A549 (cell line): ENCODE data around the gene DGKE. TPM values are rescaled to one million over a fixed set of nuclear protein-coding genes. Genes with fewer than 3 reads are reported as not detected.

Source experiments
- ATAC-seq, 2 experiments: fragments of 200-7000 bp in 1 of 2; fragments of >200 bp in 1 of 2; cut with Nextera tagmentation in 1 of 2; cut with Tn5 transposase in 1 of 2; 3 replicates each; pipeline versions ENCODE4 v1.8.0 to v1.9.1; 2018 to 2020; ENCODE audit warnings: mild to moderate bottlenecking in 1 of 2, moderate library complexity in 1 of 2
- CTCF ChIA-PET: fragments of 300-600 bp; sonication (Branson Sonifier 250); formaldehyde crosslinking; extraction: SDS; loops from one replicate; lab custom pipeline; 2021; ENCODE audit warnings: antibody characterized with exemption, inconsistent platforms; lab: Yijun Ruan, JAX
- POLR2A ChIA-PET: fragments of 350-600 bp; formaldehyde crosslinking; extraction: SDS; loops from one replicate; lab custom pipeline; 2021; ENCODE audit warnings: antibody characterized with exemption, inconsistent platforms; lab: Yijun Ruan, JAX
- DNase-seq, 2 experiments: peaks; one replicate each; pipeline versions ENCODE4 v3.0.0 to v3.0.0-alpha.2; 2011 to 2016; ENCODE audit warnings: low read depth in 1 of 2, low spot score in 1 of 2
- FAIRE-seq: peaks from 2 replicates; lab custom pipeline; 2011; peaks lifted over from hg19 to GRCh38; lab: Jason Lieb, UNC
- H3K27ac ChIP-seq, 2 experiments: fragments of >200 bp; sonication (Bioruptor Twin); formaldehyde crosslinking; 3 replicates each; pipeline ENCODE4 v1.5.1; 2016 to 2017
- H3K4me1 ChIP-seq: fragments of >200 bp; sonication (Bioruptor Twin); formaldehyde crosslinking; 3 replicates; pipeline ENCODE4 v1.6.1; 2016
- H3K4me2 ChIP-seq: fragments of >200 bp; sonication (Bioruptor Twin); formaldehyde crosslinking; 3 replicates; pipeline ENCODE4 v1.6.1; 2016
- H3K4me3 ChIP-seq: fragments of >200 bp; sonication (Bioruptor Twin); formaldehyde crosslinking; 3 replicates; pipeline ENCODE4 v1.5.1; 2016
- H3K9me3 ChIP-seq: fragments of >200 bp; sonication (Bioruptor Twin); formaldehyde crosslinking; 3 replicates; pipeline ENCODE4 v1.6.1; 2016
- ATOH8 ChIP-seq: fragments of 250-450 bp; sonication (Bioruptor Pico); IDR thresholded peaks from 2 replicates; pipeline ENCODE4 v1.5.0; 2020; ENCODE audit warnings: low read depth, mild to moderate bottlenecking, moderate library complexity
- CBX2 ChIP-seq: fragments of 200-600 bp; sonication (generic); IDR thresholded peaks from 2 replicates; pipeline ENCODE4 v1.6.1; 2016; ENCODE audit warnings: low read depth, mild to moderate bottlenecking, borderline replicate concordance
- CBX8 ChIP-seq: fragments of 200-600 bp; sonication (generic); IDR thresholded peaks from 2 replicates; pipeline ENCODE4 v1.6.1; 2016
- CEBPB ChIP-seq, 2 experiments: fragments of >200 bp in 1 of 2; sonication (Bioruptor Twin) in 1 of 2; formaldehyde crosslinking in 1 of 2; IDR thresholded peaks; 2 replicates each; pipeline ENCODE4 v1.6.1; 2012 to 2016
- CHD4 ChIP-seq: fragments of 200-600 bp; sonication (generic); IDR thresholded peaks from 2 replicates; pipeline ENCODE4 v1.6.1; 2016; ENCODE audit warnings: antibody characterized with exemption, mild to moderate bottlenecking, borderline replicate concordance
- CTCF ChIP-seq: fragments of >200 bp; sonication (Bioruptor Twin); formaldehyde crosslinking; IDR thresholded peaks from 3 replicates; pipeline ENCODE4 v1.5.1; 2016
- E2F6 ChIP-seq: IDR thresholded peaks from 2 replicates; pipeline ENCODE4 v1.6.1; 2012; ENCODE audit warnings: low read depth, borderline replicate concordance
- EP300 ChIP-seq, 2 experiments: fragments of >200 bp; sonication (Bioruptor Twin); formaldehyde crosslinking; IDR thresholded peaks; 2 replicates in 1 of 2; 3 replicates in 1 of 2; pipeline ENCODE4 v1.6.1; 2016 to 2017
- FOSL2 ChIP-seq, 2 experiments: fragments of 450-650 bp in 1 of 2; fragments of >200 bp in 1 of 2; sonication (Bioruptor Twin) in 1 of 2; formaldehyde crosslinking; IDR thresholded peaks; 2 replicates each; pipeline versions ENCODE4 v1.5.0 to v1.6.1; 2016 to 2020; ENCODE audit warnings: mild to moderate bottlenecking in 1 of 2, moderate library complexity in 1 of 2
- HMGXB4 ChIP-seq: fragments of 250-450 bp; sonication (Bioruptor Pico); IDR thresholded peaks from 2 replicates; pipeline ENCODE4 v1.5.0; 2021; ENCODE audit warnings: mild to moderate bottlenecking, moderate library complexity, borderline replicate concordance
- HOXA7 ChIP-seq: fragments of 250-450 bp; sonication (Bioruptor Pico); IDR thresholded peaks from 2 replicates; pipeline ENCODE4 v1.5.0; 2020; ENCODE audit warnings: mild to moderate bottlenecking, moderate library complexity
- JUNB ChIP-seq: fragments of >200 bp; sonication (Bioruptor Twin); formaldehyde crosslinking; IDR thresholded peaks from 2 replicates; pipeline ENCODE4 v1.6.1; 2016
- KDM5A ChIP-seq: fragments of 200-600 bp; sonication (generic); IDR thresholded peaks from 2 replicates; pipeline ENCODE4 v1.6.1; 2016; ENCODE audit warnings: antibody characterized with exemption, mild to moderate bottlenecking
- NR3C1 ChIP-seq: fragments of >200 bp; sonication (Bioruptor Twin); formaldehyde crosslinking; IDR thresholded peaks from 3 replicates; pipeline ENCODE4 v1.6.1; 2017
- PBX3 ChIP-seq: IDR thresholded peaks from 2 replicates; pipeline ENCODE4 v1.6.1; 2012
- POLR2A ChIP-seq: IDR thresholded peaks from 2 replicates; pipeline ENCODE4 v1.6.1; 2012; ENCODE audit warnings: mild to moderate bottlenecking, low read length
- POLR2AphosphoS2 ChIP-seq: conservative IDR thresholded peaks from 2 replicates; pipeline ENCODE4 v1.6.1; 2012; ENCODE audit warnings: low read length, improper control_type of control experiment, inconsistent platforms
- RAD21 ChIP-seq, 2 experiments: fragments of >200 bp in 1 of 2; sonication (Bioruptor Twin) in 1 of 2; formaldehyde crosslinking in 1 of 2; IDR thresholded peaks in 1 of 2; conservative IDR thresholded peaks in 1 of 2; 2 replicates in 1 of 2; 3 replicates in 1 of 2; pipeline ENCODE4 v1.6.1; 2012 to 2018; ENCODE audit warnings: inconsistent platforms in 1 of 2
- SMC3 ChIP-seq: fragments of >200 bp; sonication (Bioruptor Twin); formaldehyde crosslinking; IDR thresholded peaks from 3 replicates; pipeline ENCODE4 v1.6.1; 2018; ENCODE audit warnings: inconsistent platforms
- ZNF302 ChIP-seq: fragments of 250-450 bp; sonication (Bioruptor Pico); IDR thresholded peaks from 2 replicates; pipeline ENCODE4 v1.9.0; 2021; ENCODE audit warnings: inconsistent platforms, mild to moderate bottlenecking, moderate library complexity
- ZSCAN20 ChIP-seq: fragments of 250-450 bp; sonication (Bioruptor Pico); IDR thresholded peaks from 2 replicates; pipeline ENCODE4 v1.8.0; 2022; ENCODE audit warnings: mild to moderate bottlenecking, moderate library complexity
- WGBS: methylation state at CpG from one replicate; pipeline ENCODE4 v1.1.6; 2017; ENCODE audit errors: missing lambda C conversion rate; 5-methylcytosine and 5-hydroxymethylcytosine counted together
- polyA plus RNA-seq, 4 experiments: library from polyadenylated mRNA; depleted of rRNA in 3 of 4; stranded (reverse); fragments of >200 nt; fragmentation: RNase III in 1 of 4; extraction: RNeasy Plus Mini Kit Qiagen cat#74134 plus additional on column Dnase treatment in 1 of 4; gene quantifications; 2 replicates in 3 of 4; 3 replicates in 1 of 4; pipeline ENCODE4 v1.2.3, GENCODE V29; 2011 to 2017

The DGKE gene
- polyA plus RNA-seq, 2 of the 4 experiments (the other 2 are of a cell fraction), result 3.4 to 4.6 TPM

GRCh38 chr17:56798916-56799315 is 35.0 kb upstream of the DGKE start:
- FAIRE-seq (no peak), ATAC-seq (no peak)
- H3K27ac ChIP-seq, result no peak overlapping the region

GRCh38 chr17:56801459-56802178 is 32.3 kb upstream of the DGKE start:
- Histone ChIP-seq H3K27ac (no peak overlapping the region), H3K4me1 (no peaks in the 10 kb centered on the region), H3K4me3 (no peak overlapping the region), H3K4me2 (no peak overlapping the region)
- 69% methylated on average over 4 of the region's 4 CpGs for WGBS
- CTCF ChIA-PET, result interaction anchor here (0.8 to 1.3 kb wide), 3 partner anchors 12 to 20 kb away, joined by 3 read pairs; no protein-coding TSS in a partner anchor
- no peak for FAIRE-seq
- POLR2A ChIA-PET, result no interaction called here
- TF ChIP-seq RAD21 (conservative IDR thresholded peaks at IDR 0.05 in 1 of 2, IDR thresholded peaks at IDR 0.05 in 1 of 2) (no peak), CEBPB (IDR thresholded peaks at IDR 0.05) (no peak), CTCF (no peak), NR3C1 (no peak), POLR2AphosphoS2 (no peak), KDM5A (no peak), ATOH8 (CRISPR knock-in tag) (no peak), E2F6 (no peak), FOSL2 (IDR thresholded peaks at IDR 0.05) (no peak), FOSL2 (CRISPR knock-in tag; IDR thresholded peaks at IDR 0.05) (no peak), ZSCAN20 (CRISPR knock-in tag) (no peak), CBX2 (no peak), CBX8 (no peak), ZNF302 (CRISPR knock-in tag) (no peak), HMGXB4 (no peak), JUNB (no peak), PBX3 (no peak), EP300 (IDR thresholded peaks at IDR 0.05) (no peak), HOXA7 (CRISPR knock-in tag) (no peak), CHD4 (no peak), POLR2A (no peak)
- TF ChIP-seq, all 56 proteins: peak for 0
- ATAC-seq (no peak), DNase-seq (no peak)
- no peaks in the 10 kb centered on the region for H3K9me3 ChIP-seq

More at GRCh38 chr17:56798916-56799315, 35.0 kb upstream of the DGKE start:
- Histone ChIP-seq H3K4me2 (no peak overlapping the region), H3K9me3 (no peaks in the 10 kb centered on the region), H3K4me1 (no peaks in the 10 kb centered on the region), H3K4me3 (no peak overlapping the region)
- ChIA-PET CTCF (interaction anchor here (1.3 to 1.8 kb wide), 3 partner anchors 18 to 141 kb away, joined by 3 to 5 read pairs (median 5); no protein-coding TSS in a partner anchor), POLR2A (no interaction called here)
- DNase-seq, result no peak
- TF ChIP-seq E2F6, result no peak
- TF ChIP-seq ZNF302 (CRISPR knock-in tag), result no peak
- TF ChIP-seq SMC3, result no peak
- WGBS, result 54% methylated on average over 4 of the region's 4 CpGs
